ENCODE results near the gene LSAMP. TPM values are rescaled to one million over a fixed set of nuclear protein-coding genes. Genes with fewer than 3 reads are reported as not detected.

The LSAMP gene
- total and polyA plus RNA-seq, 2 of the 13 experiments (the other 11 are each of a cell fraction or from before 2014, with no cell fraction given): not detected

GRCh38 chr3:116192464-116192863 lies 252.8 kb downstream of the LSAMP start:
- FAIRE-seq (no peak), DNase-seq (ENCODE audit: low spot score) (no peak), ATAC-seq (no peak)
- ChIA-PET POLR2A (no interaction called here), CTCF (ENCODE audit: low intra/inter-chr PET ratio, low total read pairs) (no interaction called here)
- Histone ChIP-seq H3K4me2 (ENCODE audit: low read depth, low read length) (no peak overlapping the region), H3K4me1 (ENCODE audit: insufficient read depth, low read length) (no peaks in the 10 kb centered on the region), H3K27ac (ENCODE audit: extremely low read length, insufficient read depth, low read length) (no peak overlapping the region), H3K4me3 (replicated peaks in 1 of 3; ENCODE audit: insufficient read depth in 1 of 3, low read depth in 2 of 3, low read length in 3 of 3) (no peak overlapping the region), H3K79me2 (ENCODE audit: insufficient read depth, low read length) (no peaks in the 10 kb centered on the region), H3K36me3 (replicated peaks in 1 of 2; ENCODE audit: control insufficient read depth in 1 of 2, insufficient read depth in 2 of 2, low read length in 2 of 2) (no peaks in the 10 kb centered on the region), H3K27me3 (ENCODE audit: control insufficient read depth in 1 of 2, insufficient read depth in 2 of 2, low read length in 2 of 2) (no peaks in the 10 kb centered on the region), H4K20me1 (ENCODE audit: insufficient read depth, low read length) (no peaks in the 10 kb centered on the region), H3K9ac (ENCODE audit: insufficient read depth, low read depth, low read length) (no peak overlapping the region), H3K9me3 (ENCODE audit: low read length) (no peaks in the 10 kb centered on the region), H2AFZ (ENCODE audit: low read length) (no peak overlapping the region)
- WGBS (ENCODE audit: low lambda C conversion rate): 0% methylated on average over 1 of the region's 1 CpG
- intact Hi-C loops (cut with micrococcal nuclease; ENCODE audit: unreplicated experiment): no loop called here
- in situ Hi-C loops (cut with HindIII; ENCODE audit: extremely low pct_ligation_motif_present, low pct_unique_long_range_greater_than_20kb): no loop called here
- BruUV-seq (replicated peaks): no TSS peak
- TF ChIP-seq THAP9 (CRISPR knock-in tag; IDR thresholded peaks at IDR 0.05; ENCODE audit: borderline replicate concordance): no peak
- no peak for TF ChIP-seq DR1 (CRISPR knock-in tag; IDR thresholded peaks at IDR 0.05)
- TF ChIP-seq MAFF (IDR thresholded peaks at IDR 0.05; ENCODE audit: low read depth, low read length): peak; percentile 84
- no peak for TF ChIP-seq SMC3 (IDR thresholded peaks at IDR 0.05; ENCODE audit: low read length)
- TF ChIP-seq MAFK (conservative IDR thresholded peaks at IDR 0.05 in 1 of 2, IDR thresholded peaks at IDR 0.05 in 1 of 2; ENCODE audit: low read length in 2 of 2): peak; percentile 75 to 91
- no peak for TF ChIP-seq XRCC5 (optimal IDR thresholded peaks at IDR 0.05; ENCODE audit: low read length)
- TF ChIP-seq SMAD3 (CRISPR knock-in tag; IDR thresholded peaks at IDR 0.05): no peak
- no peak for TF ChIP-seq NCOA1 (CRISPR knock-in tag; IDR thresholded peaks at IDR 0.05)
- no peak for TF ChIP-seq TFE3 (CRISPR knock-in tag; IDR thresholded peaks at IDR 0.05)
- TF ChIP-seq PPARG (CRISPR knock-in tag; conservative IDR thresholded peaks at IDR 0.05): no peak
- no peak for TF ChIP-seq MTERF4 (CRISPR knock-in tag; IDR thresholded peaks at IDR 0.05)
- TF ChIP-seq ZNF343 (CRISPR knock-in tag; IDR thresholded peaks at IDR 0.05): no peak

All from HepG2 (cell line).